Immature natural killer cell (primary cell): ENCODE data around the gene KCNK18. TPM values are rescaled to one million over a fixed set of nuclear protein-coding genes. Genes with fewer than 3 reads are reported as not detected.
"Not testable (repeated sequence)": the region's sequence is repeated elsewhere in the genome, so short reads cannot be mapped to it uniquely, and the experiment has no call there.

Source experiments
- DNase-seq, 3 donors: peaks; one replicate each; pipeline ENCODE4 v3.0.0; 2022; ENCODE audit warnings: mixed read lengths in 1 of 3
- H3K27ac Mint-ChIP-seq, 6 donors: one replicate each; pipeline ENCODE4 v1.8.0; 2020; ENCODE audit warnings: mixed read lengths in 6 of 6, mild to moderate bottlenecking in 5 of 6, inconsistent platforms in 4 of 6, moderate library complexity in 3 of 6
- H3K27me3 Mint-ChIP-seq, 3 donors: one replicate each; pipeline ENCODE4 v1.8.0; 2020 to 2021; ENCODE audit warnings: low read depth in 3 of 3, mild to moderate bottlenecking in 3 of 3, mixed read lengths in 3 of 3, moderate library complexity in 3 of 3, inconsistent platforms in 1 of 3
- H3K36me3 Mint-ChIP-seq, 3 donors: one replicate each; pipeline ENCODE4 v1.8.0; 2020; ENCODE audit warnings: mixed read lengths in 3 of 3, inconsistent platforms in 2 of 3, mild to moderate bottlenecking in 2 of 3
- H3K4me1 Mint-ChIP-seq, 2 donors: one replicate each; pipeline ENCODE4 v1.8.0; 2020; ENCODE audit warnings: inconsistent platforms in 2 of 2, mild to moderate bottlenecking in 2 of 2, mixed read lengths in 2 of 2, moderate library complexity in 1 of 2
- H3K4me3 Mint-ChIP-seq, 5 donors: one replicate each; pipeline ENCODE4 v1.8.0; 2020; ENCODE audit warnings: mild to moderate bottlenecking in 5 of 5, mixed read lengths in 5 of 5, inconsistent platforms in 3 of 5, moderate library complexity in 3 of 5
- H3K9me3 Mint-ChIP-seq, 6 donors: one replicate each; pipeline ENCODE4 v1.8.0; 2020; ENCODE audit warnings: mild to moderate bottlenecking in 6 of 6, mixed read lengths in 6 of 6, inconsistent platforms in 4 of 6, moderate library complexity in 3 of 6
- polyA plus RNA-seq, 3 donors: library from polyadenylated mRNA; unstranded; fragments of 300-500 nt; fragmentation: Illumina TruSeq; gene quantifications; one replicate each; pipeline ENCODE4 v1.2.3, GENCODE V29; 2021

Gene KCNK18
- polyA plus RNA-seq, 3 donors from 2014 or later: not detected

DNA sequence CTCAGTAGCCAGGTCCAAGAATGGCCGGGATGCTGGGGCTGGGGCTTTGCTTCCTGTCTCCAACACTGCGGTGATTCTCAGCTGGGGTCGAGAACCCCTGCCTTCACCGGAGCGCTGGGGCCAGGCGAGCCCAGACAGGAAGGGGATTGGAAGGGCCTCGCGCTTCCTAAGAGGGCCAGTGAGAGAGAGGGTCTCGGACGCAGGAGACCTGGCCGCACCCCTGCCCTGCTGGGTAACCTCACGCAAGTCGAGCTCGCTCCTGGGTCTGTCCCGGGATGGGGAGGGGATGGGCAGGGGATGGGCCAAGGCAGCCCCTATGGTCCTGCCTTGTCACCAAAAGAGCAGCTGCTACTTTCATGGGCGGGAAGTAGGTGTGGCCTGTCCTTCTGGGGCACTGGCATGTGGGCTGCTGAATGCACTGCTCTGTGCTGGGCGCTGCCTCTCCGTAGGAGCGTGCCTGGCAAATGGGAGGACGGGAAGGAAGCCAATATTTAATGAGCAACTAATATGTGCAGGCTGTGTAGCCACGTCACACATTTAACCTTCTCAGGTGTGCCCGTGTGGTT is 20.0 kb downstream of the KCNK18 start:
- Mint-ChIP-seq H3K4me3 (peak overlapping the region; percentile 36 to 79 (median 72)), H3K27ac (no peak overlapping the region), H3K9me3 (peaks cover 0 to 2% (median under 1%) of the 10 kb centered on the region in 6 donors), H3K27me3 (peaks cover 5 to 15% (median 13%) of the 10 kb centered on the region in 3 donors), H3K36me3 (peaks cover 0 to 3% (median 0%) of the 10 kb centered on the region in 3 donors), H3K4me1 (peaks cover 10 to 11% of the 10 kb centered on the region in 2 donors)
- DNase-seq: no peak

DNA sequence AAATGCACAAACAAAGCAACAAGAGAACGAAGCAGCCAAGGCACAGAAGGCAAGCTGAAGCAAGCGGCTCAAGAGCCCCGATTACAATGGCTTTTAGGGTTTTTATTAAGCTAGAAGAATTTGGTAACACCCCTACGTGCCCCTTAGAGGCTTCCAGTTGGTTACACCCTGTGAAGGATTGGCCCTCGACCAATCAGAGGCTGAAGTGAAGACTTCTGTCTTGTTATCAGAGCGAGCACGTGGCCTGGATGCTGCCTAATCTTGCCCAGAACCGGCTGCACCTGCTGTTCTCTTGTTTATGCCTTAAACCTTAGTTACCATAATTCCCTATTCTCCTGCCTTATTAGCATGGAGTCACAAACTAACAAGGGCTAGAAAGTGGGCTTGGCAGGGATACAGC is 21.4 kb downstream of the KCNK18 start:
- DNase-seq: no peak
- Mint-ChIP-seq H3K4me1 (peaks cover 10 to 11% of the 10 kb centered on the region in 2 donors), H3K27ac (no peak overlapping the region), H3K36me3 (no peaks in the 10 kb centered on the region), H3K4me3 (no peak overlapping the region), H3K9me3 (no peaks in the 10 kb centered on the region), H3K27me3 (peaks cover 5 to 15% (median 11%) of the 10 kb centered on the region in 3 donors)

DNA sequence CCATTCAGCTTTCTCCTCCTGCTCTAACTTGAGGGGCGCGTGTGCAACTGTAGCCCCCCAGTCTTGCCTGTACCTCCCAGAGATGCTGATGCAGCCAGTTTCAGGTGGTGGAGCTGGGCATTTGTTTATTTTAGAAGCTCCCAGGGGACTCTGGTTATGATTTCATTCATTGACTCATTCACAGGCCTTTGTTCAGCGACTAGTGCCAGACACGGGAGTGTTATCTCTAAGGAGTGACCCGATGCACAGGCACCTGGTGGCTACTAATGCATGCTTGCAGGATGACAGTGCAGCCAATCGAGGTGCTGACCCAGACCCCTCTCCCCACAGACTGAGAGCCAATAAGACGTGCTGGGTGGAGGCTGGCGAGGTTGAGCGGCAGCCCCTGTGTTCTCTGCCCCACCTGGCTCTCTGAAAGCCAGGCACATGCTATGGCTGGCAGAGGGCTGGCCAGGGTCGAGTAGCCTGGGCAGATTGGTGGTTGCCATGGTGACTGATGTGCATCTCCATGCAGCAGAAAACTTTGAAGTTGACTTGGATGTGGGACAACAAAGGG is 23.9 kb downstream of the KCNK18 start:
- Mint-ChIP-seq H3K27ac (no peak overlapping the region), H3K27me3 (peaks cover 4 to 9% (median 5%) of the 10 kb centered on the region in 3 donors), H3K9me3 (no peaks in the 10 kb centered on the region), H3K36me3 (no peaks in the 10 kb centered on the region), H3K4me3 (no peak overlapping the region), H3K4me1 (peaks cover 9 to 11% of the 10 kb centered on the region in 2 donors)
- no peak for DNase-seq

DNA sequence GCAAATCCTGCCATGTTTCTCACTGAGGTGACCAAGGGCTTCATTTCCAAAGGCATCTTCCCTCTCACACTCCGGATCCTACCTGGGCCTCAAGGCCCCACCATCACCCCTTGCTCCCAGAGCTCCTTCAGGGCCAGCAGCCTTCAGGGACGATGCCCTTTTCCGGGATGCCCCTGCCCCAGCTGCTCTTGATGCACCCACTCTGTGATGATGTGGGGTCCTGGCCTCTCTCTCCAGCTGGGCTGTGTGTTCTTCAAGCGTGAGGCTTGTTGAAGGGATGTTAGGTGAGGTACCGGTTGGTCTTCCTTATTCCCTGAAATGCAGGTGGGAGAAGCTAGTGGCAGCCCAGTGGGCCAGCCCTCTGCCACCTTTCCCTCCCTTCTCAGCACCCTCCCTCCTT is 25.3 kb downstream of the KCNK18 start:
- H3K36me3 Mint-ChIP-seq: no peaks in the 10 kb centered on the region
- no peak overlapping the region for H3K27ac Mint-ChIP-seq
- peaks cover 2 to 8% (median 6%) of the 10 kb centered on the region in 3 donors for H3K27me3 Mint-ChIP-seq
- H3K4me1 Mint-ChIP-seq: peaks cover 0 to 5% of the 10 kb centered on the region in 2 donors
- no peak for DNase-seq
- H3K4me3 Mint-ChIP-seq: no peak overlapping the region
- H3K9me3 Mint-ChIP-seq: no peaks in the 10 kb centered on the region

DNA sequence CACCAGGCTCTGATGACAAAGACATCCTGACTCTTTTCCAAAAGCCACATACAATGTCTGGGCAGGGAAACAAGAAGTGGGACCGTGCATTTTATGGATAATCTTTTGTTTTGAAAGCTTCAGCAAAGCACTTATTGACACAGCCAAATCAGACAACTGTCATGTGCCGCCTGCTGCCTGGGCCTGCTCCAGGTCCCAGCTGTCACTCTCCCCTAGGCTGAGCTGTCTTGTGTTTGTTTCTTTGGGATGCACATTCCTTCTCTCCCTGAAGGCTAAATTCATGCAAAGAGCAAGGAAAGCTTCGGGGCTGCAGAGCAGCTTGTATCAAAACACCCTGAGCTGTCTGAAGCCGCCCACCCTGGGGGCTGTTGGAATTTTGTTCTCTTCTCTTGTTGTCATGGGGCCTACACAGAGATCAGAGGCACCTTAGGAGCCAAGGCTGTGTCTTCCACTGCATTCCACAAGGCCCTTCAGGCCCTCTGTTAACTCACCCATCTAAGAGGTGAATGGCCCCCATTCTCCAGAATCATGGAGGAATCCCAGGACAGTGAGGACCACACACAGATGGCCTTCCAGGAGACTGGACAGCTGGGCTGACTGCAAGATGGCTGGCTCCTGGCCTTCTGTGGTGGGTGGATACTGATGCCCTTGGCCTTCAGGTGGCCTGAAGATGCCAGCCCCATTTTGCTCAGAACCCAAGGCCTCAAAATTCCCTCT is 25.8 kb downstream of the KCNK18 start:
- Mint-ChIP-seq H3K27me3 (peaks cover 2 to 10% (median 8%) of the 10 kb centered on the region in 3 donors), H3K9me3 (no peaks in the 10 kb centered on the region), H3K4me1 (no peaks in the 10 kb centered on the region), H3K36me3 (no peaks in the 10 kb centered on the region), H3K4me3 (no peak overlapping the region), H3K27ac (peak overlapping the region in 1 of 6 donors; percentile 40)
- DNase-seq: no peak

DNA sequence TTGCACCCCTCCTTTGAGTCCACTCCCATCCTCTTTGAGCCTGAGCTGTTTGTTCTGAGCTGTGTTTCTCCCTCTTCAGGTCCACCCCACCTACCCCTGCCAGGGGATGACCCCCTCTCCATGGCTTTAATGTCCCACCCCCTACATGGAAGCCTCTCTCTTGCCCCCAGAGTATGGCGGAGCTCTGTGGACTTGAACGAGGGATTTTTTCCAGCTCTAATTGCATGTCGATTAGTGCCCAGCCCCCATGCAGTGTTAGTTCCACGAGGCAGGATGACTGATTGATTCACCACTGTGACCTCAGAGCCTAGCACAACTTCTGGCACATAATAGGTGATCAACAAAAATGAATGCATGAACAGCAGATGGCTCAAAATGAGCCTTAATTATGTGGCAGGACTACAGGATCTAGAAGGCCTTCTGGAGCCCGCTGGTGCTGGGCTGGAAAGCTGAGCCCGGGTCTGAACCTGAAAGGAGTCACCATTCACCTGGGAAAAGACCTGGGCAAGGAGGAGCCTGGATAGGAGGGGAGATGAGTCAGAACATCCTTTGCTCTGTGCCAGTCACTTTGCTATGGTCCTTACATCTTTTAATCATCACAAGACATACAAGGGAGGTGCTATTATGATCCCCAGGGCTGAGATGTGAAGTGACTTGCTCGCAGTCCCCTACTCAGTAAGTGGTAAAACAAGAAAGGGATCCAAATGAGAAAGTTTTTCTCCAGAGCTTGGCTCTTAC is 26.6 kb downstream of the KCNK18 start:
- H3K9me3 Mint-ChIP-seq: no peaks in the 10 kb centered on the region
- no peaks in the 10 kb centered on the region for H3K36me3 Mint-ChIP-seq
- H3K4me3 Mint-ChIP-seq: no peak overlapping the region
- H3K4me1 Mint-ChIP-seq: no peaks in the 10 kb centered on the region
- H3K27me3 Mint-ChIP-seq: peaks cover 0 to 11% (median 8%) of the 10 kb centered on the region in 3 donors
- DNase-seq: no peak
- no peak overlapping the region for H3K27ac Mint-ChIP-seq

DNA sequence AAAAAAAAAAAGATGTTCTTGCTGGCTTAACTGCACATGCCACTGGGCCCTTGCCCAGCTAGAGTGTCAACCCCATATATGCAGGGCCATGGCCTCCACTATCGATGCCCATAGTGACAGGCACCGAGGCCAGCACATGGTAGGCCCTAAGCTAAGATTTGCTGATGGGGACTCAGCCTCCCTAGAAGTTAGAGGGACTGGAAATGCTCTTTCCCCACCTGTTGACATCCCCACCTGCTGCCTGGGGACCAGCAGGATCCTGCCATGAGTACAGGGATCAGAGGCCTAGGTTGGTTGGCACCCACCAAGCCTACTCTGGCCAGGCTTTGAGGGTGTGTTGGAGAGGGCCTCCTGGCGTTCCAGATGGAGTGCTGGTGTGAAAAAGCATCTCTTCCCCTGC is 27.6 kb downstream of the KCNK18 start:
- H3K4me1 Mint-ChIP-seq: no peaks in the 10 kb centered on the region
- DNase-seq: no peak
- no peaks in the 10 kb centered on the region for H3K9me3 Mint-ChIP-seq
- no peak overlapping the region for H3K27ac Mint-ChIP-seq
- peaks cover 0 to 11% (median 8%) of the 10 kb centered on the region in 3 donors for H3K27me3 Mint-ChIP-seq
- H3K36me3 Mint-ChIP-seq: no peaks in the 10 kb centered on the region
- no peak overlapping the region for H3K4me3 Mint-ChIP-seq

DNA sequence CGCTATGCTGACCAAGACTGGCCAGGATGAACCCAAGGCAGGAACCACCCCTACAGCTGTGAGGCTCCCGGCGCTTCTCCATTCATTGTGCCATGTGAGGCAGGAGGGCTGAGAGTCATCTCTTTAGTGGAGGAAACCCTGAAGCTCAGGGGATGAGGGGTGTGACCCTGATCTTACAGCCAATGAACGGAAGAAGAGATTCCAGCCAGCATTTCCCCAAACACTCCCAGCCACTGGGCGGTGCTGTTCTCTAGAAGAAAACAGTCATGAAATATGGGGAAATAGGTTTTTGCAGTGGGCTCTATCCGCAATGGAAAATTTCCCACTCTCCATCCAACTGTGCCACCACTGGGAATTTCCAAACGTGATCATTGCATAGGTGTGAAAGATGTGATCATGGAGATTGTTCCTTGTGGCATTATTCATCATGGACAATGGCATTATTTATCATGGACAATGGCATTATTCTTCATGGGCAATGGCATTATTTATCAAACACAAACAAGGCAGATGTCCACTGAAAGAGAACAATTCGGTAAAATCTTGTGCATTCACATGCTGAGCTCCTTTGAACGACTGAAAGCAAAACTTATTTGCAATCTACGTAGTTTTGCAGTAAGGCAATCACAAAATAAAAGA is 29.6 kb downstream of the KCNK18 start:
- Mint-ChIP-seq H3K27me3 (peaks cover 0 to 10% (median 8%) of the 10 kb centered on the region in 3 donors), H3K4me3 (no peak overlapping the region), H3K9me3 (peaks cover 0 to 4% (median 0%) of the 10 kb centered on the region in 6 donors), H3K4me1 (no peaks in the 10 kb centered on the region), H3K27ac (no peak overlapping the region), H3K36me3 (no peaks in the 10 kb centered on the region)
- no peak for DNase-seq

DNA sequence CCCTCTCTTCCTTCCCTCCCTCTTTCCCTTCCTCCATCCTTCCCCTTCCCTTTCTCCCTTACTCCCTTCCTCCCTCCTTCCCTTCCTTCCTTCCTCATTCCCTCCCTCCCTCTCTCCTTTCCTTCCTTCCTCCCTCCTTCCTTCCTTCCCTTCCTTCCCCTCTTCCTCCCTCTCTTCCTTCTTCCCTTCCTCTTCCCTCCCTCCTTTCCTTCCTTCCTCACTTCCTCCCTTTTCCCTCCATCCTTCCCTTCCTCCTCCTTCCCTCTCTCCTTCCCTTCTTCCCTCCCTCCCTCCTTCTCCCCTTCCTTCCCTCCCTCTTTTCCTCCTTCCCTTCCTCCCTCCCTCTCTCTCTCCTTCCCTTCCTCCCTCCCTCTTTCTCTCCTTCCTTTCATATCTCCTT is 30.9 kb downstream of the KCNK18 start:
- Mint-ChIP-seq H3K4me3 (no peak overlapping the region), H3K27ac (no peak overlapping the region), H3K9me3 (peaks cover 0 to 4% (median 0%) of the 10 kb centered on the region in 6 donors), H3K4me1 (no peaks in the 10 kb centered on the region), H3K27me3 (peaks cover 0 to 13% (median 8%) of the 10 kb centered on the region in 3 donors), H3K36me3 (peaks cover 0 to 3% (median 0%) of the 10 kb centered on the region in 3 donors)
- DNase-seq: no peak

DNA sequence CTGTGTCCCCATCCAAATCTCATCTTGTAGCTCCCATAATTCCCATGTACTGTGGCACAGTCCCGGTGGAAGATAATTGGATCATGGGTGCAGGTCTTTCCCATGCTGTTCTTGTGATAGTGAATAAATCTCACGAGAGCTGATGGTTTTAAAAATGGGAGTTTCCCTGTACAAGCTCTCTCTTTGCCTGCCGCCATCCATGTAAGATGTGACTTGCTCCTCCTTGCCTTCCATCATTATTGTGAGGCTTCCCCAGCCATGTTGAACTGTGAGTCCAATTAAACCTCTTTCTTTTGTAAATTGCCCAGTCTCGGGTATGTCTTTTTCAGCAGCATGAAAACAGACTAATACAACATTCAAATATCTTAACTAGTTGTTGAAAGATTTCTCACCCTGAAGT is 32.8 kb downstream of the KCNK18 start:
- H3K9me3 Mint-ChIP-seq, H3K36me3 Mint-ChIP-seq, H3K27ac Mint-ChIP-seq, H3K4me1 Mint-ChIP-seq, DNase-seq, H3K4me3 Mint-ChIP-seq: not testable (repeated sequence)
- peaks cover 0 to 13% (median 8%) of the 10 kb centered on the region in 3 donors for H3K27me3 Mint-ChIP-seq

DNA sequence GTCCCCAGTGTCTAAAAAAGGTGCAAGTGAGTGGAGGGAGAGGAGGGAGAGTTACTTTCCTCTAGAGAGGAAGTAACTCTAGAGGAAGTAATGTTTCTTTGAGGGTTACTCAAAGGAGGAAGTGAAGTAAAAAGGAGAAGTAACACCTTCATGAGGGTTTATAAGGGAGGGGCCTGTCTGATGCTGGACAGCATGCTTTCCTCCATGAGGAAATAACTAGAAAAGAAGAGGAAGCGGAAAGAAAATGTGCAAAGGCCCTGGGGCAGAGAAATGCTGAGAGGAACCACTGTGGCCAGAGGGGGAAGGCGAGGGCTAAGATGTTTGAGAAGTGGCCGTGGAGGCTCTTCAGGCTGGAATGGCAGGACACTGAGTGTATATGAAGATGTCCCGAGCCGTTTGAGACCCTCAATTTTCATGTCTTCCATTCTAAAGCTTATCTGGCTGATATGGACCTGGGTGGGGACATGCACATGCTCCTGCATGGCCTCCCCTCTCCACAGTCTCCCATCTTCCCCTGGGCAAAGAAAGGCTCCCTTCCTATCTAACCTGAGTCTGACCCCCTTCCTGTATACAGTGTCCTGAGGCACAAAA is 40.2 kb downstream of the KCNK18 start:
- Mint-ChIP-seq H3K27ac (no peak overlapping the region), H3K9me3 (peaks cover 0 to 2% (median 0%) of the 10 kb centered on the region in 6 donors), H3K4me3 (peak overlapping the region in 1 of 5 donors; percentile 25), H3K27me3 (peaks cover 2 to 17% (median 6%) of the 10 kb centered on the region in 3 donors), H3K36me3 (peaks cover 0 to 6% (median 0%) of the 10 kb centered on the region in 3 donors), H3K4me1 (peaks cover 2 to 5% of the 10 kb centered on the region in 2 donors)
- DNase-seq: peak in 1 of 3 donors; percentile 3

DNA sequence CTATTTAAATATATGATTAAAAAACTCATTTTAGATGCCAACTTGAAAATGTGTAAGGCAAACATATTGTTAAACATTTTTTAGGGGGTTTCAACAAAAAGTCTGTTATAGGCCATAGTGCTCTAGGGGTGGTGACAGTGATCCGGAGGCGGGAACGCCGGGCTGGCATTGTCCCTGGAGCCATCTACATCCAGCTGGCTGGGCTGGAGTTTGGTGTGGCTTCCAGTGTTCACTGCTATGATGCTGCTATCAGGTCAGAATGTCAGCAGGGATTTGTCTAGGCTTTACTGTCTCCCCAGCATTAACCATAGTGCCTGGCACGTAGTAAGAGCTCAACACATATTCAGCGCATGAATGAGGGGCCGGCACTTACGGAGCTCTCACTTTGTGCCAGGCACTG is 41.8 kb downstream of the KCNK18 start:
- H3K27me3 Mint-ChIP-seq: peaks cover 2 to 16% (median 7%) of the 10 kb centered on the region in 3 donors
- H3K4me3 Mint-ChIP-seq: no peak overlapping the region

More for the DNA sequence above, 41.8 kb downstream of the KCNK18 start:
- Mint-ChIP-seq H3K9me3 (peaks cover 0 to 2% (median 0%) of the 10 kb centered on the region in 6 donors), H3K27ac (no peak overlapping the region), H3K36me3 (peaks cover 0 to 3% (median 0%) of the 10 kb centered on the region in 3 donors), H3K4me1 (peaks cover 2 to 5% of the 10 kb centered on the region in 2 donors)
- DNase-seq: no peak
